Small intestine (tissue), 7 donors: ENCODE data around the gene SSBP2. TPM values are rescaled to one million over a fixed set of nuclear protein-coding genes. Genes with fewer than 3 reads are reported as not detected.

Experiments used
- DNase-seq, 2 donors: peaks; one replicate each; pipeline versions ENCODE4 v3.0.0 to v3.0.0-alpha.2; 2013
- FAIRE-seq: peaks from 2 replicates; lab custom pipeline; 2012; peaks lifted over from hg19 to GRCh38; lab: Jason Lieb, UNC
- H3K27ac ChIP-seq, 3 donors: one replicate each; pipeline ENCODE4 v1.5.1; 2013; ENCODE audit warnings: low read length in 2 of 3, mild to moderate bottlenecking in 2 of 3, control low read depth in 1 of 3, inconsistent platforms in 1 of 3, low read depth in 1 of 3, moderate library complexity in 1 of 3
- H3K27me3 ChIP-seq, 3 donors: one replicate each; pipeline ENCODE4 v1.6.1; 2013; ENCODE audit warnings: low read length in 3 of 3, inconsistent platforms in 1 of 3; ENCODE audit not compliant: control insufficient read depth in 3 of 3, insufficient read depth in 3 of 3
- H3K36me3 ChIP-seq, 3 donors: one replicate each; pipeline ENCODE4 v1.6.1; 2013; ENCODE audit warnings: low read length in 3 of 3, inconsistent platforms in 1 of 3, low read depth in 1 of 3, mild to moderate bottlenecking in 1 of 3, moderate library complexity in 1 of 3; ENCODE audit not compliant: control insufficient read depth in 3 of 3, insufficient read depth in 2 of 3
- H3K4me1 ChIP-seq, 3 donors: one replicate each; pipeline ENCODE4 v1.6.1; 2013; ENCODE audit warnings: low read length in 2 of 3, inconsistent platforms in 1 of 3, low read depth in 1 of 3, mild to moderate bottlenecking in 1 of 3, moderate library complexity in 1 of 3; ENCODE audit not compliant: control insufficient read depth in 3 of 3, insufficient read depth in 2 of 3
- H3K4me3 ChIP-seq, 3 donors: one replicate each; pipeline ENCODE4 v1.5.1; 2013; ENCODE audit warnings: low read length in 3 of 3, control low read depth in 1 of 3, inconsistent platforms in 1 of 3, low read depth in 1 of 3, mild to moderate bottlenecking in 1 of 3, moderate library complexity in 1 of 3
- H3K9me3 ChIP-seq, 2 donors: one replicate each; pipeline ENCODE4 v1.6.1; 2013; ENCODE audit warnings: low read depth in 1 of 2, low read length in 1 of 2; ENCODE audit not compliant: control insufficient read depth in 2 of 2, insufficient read depth in 1 of 2
- WGBS, 3 donors: extraction: QIAGEN DNeasy Blood & Tissue Kit; methylation state at CpG; one replicate each; pipeline ENCODE4 v1.1.7; 2013; 5-methylcytosine and 5-hydroxymethylcytosine counted together
- polyA plus RNA-seq, 4 donors: library from polyadenylated mRNA; stranded (reverse) in 3 of 4; unstranded in 1 of 4; fragments of 200-250 nt in 3 of 4; fragments of 120-200 nt in 1 of 4; gene quantifications; one replicate each; pipeline versions ENCODE4 v1.2.1 to v1.2.3, GENCODE V29; 2013
- donor health status: healthy with polysubstance abuse.
- donor health status: control.
- donor health status: control.
- donor health status: Bipolar disorder and iron deficiency.
- donor health status: healthy.

Gene SSBP2
- polyA plus RNA-seq, 4 donors = 2.9 to 17.9 (median 11.8) TPM

- 70 to 83% (median 82%) methylated on average over 4 of the region's 4 CpGs for WGBS, 3 donors
- H3K27me3 ChIP-seq = no peaks in the 10 kb centered on the region
- no peak overlapping the region for H3K4me3 ChIP-seq
- no peaks in the 10 kb centered on the region for H3K9me3 ChIP-seq
- peaks cover 0 to 7% (median 0%) of the 10 kb centered on the region in 3 donors for H3K4me1 ChIP-seq
- H3K27ac ChIP-seq = no peak overlapping the region
- no peak for FAIRE-seq
- H3K36me3 ChIP-seq = no peaks in the 10 kb centered on the region
- no peak for DNase-seq
Observed at GRCh38 chr5:81537905-81538547, 212.9 kb downstream of the SSBP2 start.

GRCh38 chr5:81534441-81534840, 216.5 kb downstream of the SSBP2 start:
- no peaks in the 10 kb centered on the region for H3K9me3 ChIP-seq
- H3K27me3 ChIP-seq = no peaks in the 10 kb centered on the region
- FAIRE-seq = no peak
- WGBS, 3 donors = 81 to 90% (median 82%) methylated on average over 1 of the region's 1 CpG
- H3K4me1 ChIP-seq = peaks cover 0 to 7% (median 0%) of the 10 kb centered on the region in 3 donors
- H3K36me3 ChIP-seq = no peaks in the 10 kb centered on the region
- H3K27ac ChIP-seq = no peak overlapping the region
- no peak for DNase-seq
- no peak overlapping the region for H3K4me3 ChIP-seq

- whole genome bisulfite sequencing, 3 donors = 78 to 90% (median 85%) methylated on average over 2 of the region's 2 CpGs
- H3K9me3 ChIP-seq = no peaks in the 10 kb centered on the region
- FAIRE-seq = no peak
- H3K36me3 ChIP-seq = no peaks in the 10 kb centered on the region
- H3K27ac ChIP-seq = no peak overlapping the region
- no peaks in the 10 kb centered on the region for H3K27me3 ChIP-seq
- DNase-seq = peak in 1 of 2 donors; percentile 22
- peaks cover 0 to 7% (median 0%) of the 10 kb centered on the region in 3 donors for H3K4me1 ChIP-seq
- no peak overlapping the region for H3K4me3 ChIP-seq
Observed at GRCh38 chr5:81533629-81534405, 217.1 kb downstream of the SSBP2 start.

- DNase-seq (no peak), FAIRE-seq (no peak)
- peaks cover 0 to 7% (median 0%) of the 10 kb centered on the region in 3 donors for H3K4me1 ChIP-seq
- H3K27ac ChIP-seq = no peak overlapping the region
- H3K4me3 ChIP-seq = no peak overlapping the region
- WGBS, 3 donors = 96 to 100% (median 97%) methylated on average over 1 of the region's 1 CpG
- no peaks in the 10 kb centered on the region for H3K27me3 ChIP-seq
- no peaks in the 10 kb centered on the region for H3K36me3 ChIP-seq
- no peaks in the 10 kb centered on the region for H3K9me3 ChIP-seq
Observed at GRCh38 chr5:81530919-81531318, 220.0 kb downstream of the SSBP2 start.

GRCh38 chr5:81525690-81526089, 225.2 kb downstream of the SSBP2 start:
- Histone ChIP-seq H3K4me1 (no peaks in the 10 kb centered on the region), H3K36me3 (no peaks in the 10 kb centered on the region), H3K4me3 (no peak overlapping the region), H3K9me3 (no peaks in the 10 kb centered on the region), H3K27me3 (no peaks in the 10 kb centered on the region), H3K27ac (no peak overlapping the region)
- DNase-seq = no peak
- 56 to 78% (median 62%) methylated on average over 2 of the region's 2 CpGs for WGBS, 3 donors
- FAIRE-seq = no peak

- FAIRE-seq = no peak
- H3K36me3 ChIP-seq = no peaks in the 10 kb centered on the region
- no peak overlapping the region for H3K4me3 ChIP-seq
- no peaks in the 10 kb centered on the region for H3K4me1 ChIP-seq
- no peak overlapping the region for H3K27ac ChIP-seq
- no peaks in the 10 kb centered on the region for H3K9me3 ChIP-seq
- no peaks in the 10 kb centered on the region for H3K27me3 ChIP-seq
- DNase-seq = no peak
Observed at GRCh38 chr5:81524015-81524414, 226.9 kb downstream of the SSBP2 start.

GRCh38 chr5:81522571-81522970, 228.3 kb downstream of the SSBP2 start:
- no peak for DNase-seq
- Histone ChIP-seq H3K27ac (no peak overlapping the region), H3K27me3 (no peaks in the 10 kb centered on the region), H3K36me3 (no peaks in the 10 kb centered on the region), H3K4me1 (no peaks in the 10 kb centered on the region), H3K9me3 (no peaks in the 10 kb centered on the region), H3K4me3 (no peak overlapping the region)
- no peak for FAIRE-seq
- WGBS, 3 donors = 87 to 100% (median 93%) methylated on average over 1 of the region's 1 CpG

- Histone ChIP-seq H3K27ac (no peak overlapping the region), H3K4me3 (no peak overlapping the region), H3K36me3 (no peaks in the 10 kb centered on the region), H3K27me3 (no peaks in the 10 kb centered on the region), H3K9me3 (no peaks in the 10 kb centered on the region), H3K4me1 (no peaks in the 10 kb centered on the region)
- FAIRE-seq (no peak), DNase-seq (no peak)
Observed at GRCh38 chr5:81520769-81521168, 230.1 kb downstream of the SSBP2 start.
